Endodermal cell (in vitro differentiated cells): ENCODE data around the gene GDF15. TPM values are rescaled to one million over a fixed set of nuclear protein-coding genes. Genes with fewer than 3 reads are reported as not detected.
"Not testable (repeated sequence)": the region's sequence is repeated elsewhere in the genome, so short reads cannot be mapped to it uniquely, and the experiment has no call there.

Experiments
- DNase-seq: peaks from one replicate; pipeline ENCODE4 v3.0.0-alpha.2; 2017
- H3K27ac ChIP-seq: 2 replicates; pipeline ENCODE4 v1.5.1; 2013; ENCODE audit warnings: mild to moderate bottlenecking, low read depth, low read length, moderate library complexity
- H3K27me3 ChIP-seq: 2 replicates; pipeline ENCODE4 v1.6.1; 2013; ENCODE audit warnings: mild to moderate bottlenecking, low read length, moderate library complexity; ENCODE audit not compliant: insufficient read depth, control insufficient read depth, poor library complexity, severe bottlenecking
- H3K36me3 ChIP-seq: 2 replicates; pipeline ENCODE4 v1.7.0; 2013; ENCODE audit warnings: mild to moderate bottlenecking, low read length, moderate library complexity; ENCODE audit not compliant: control insufficient read depth, insufficient read depth
- H3K4me1 ChIP-seq: one replicate; pipeline ENCODE4 v1.7.0; 2013; ENCODE audit warnings: low read length; ENCODE audit not compliant: control insufficient read depth, insufficient read depth
- H3K4me3 ChIP-seq: 2 replicates; pipeline ENCODE4 v1.5.1; 2013; ENCODE audit warnings: mild to moderate bottlenecking, low read length, moderate library complexity
- H3K9ac ChIP-seq: 2 replicates; pipeline ENCODE4 v1.6.1; 2013; ENCODE audit warnings: mild to moderate bottlenecking, low read length, moderate library complexity; ENCODE audit not compliant: poor library complexity, severe bottlenecking; ENCODE audit errors: extremely low read depth
- H3K9me3 ChIP-seq: 2 replicates; pipeline ENCODE4 v1.6.1; 2013; ENCODE audit warnings: mild to moderate bottlenecking, low read length, moderate library complexity; ENCODE audit not compliant: control insufficient read depth
- H3K27ac Mint-ChIP-seq: 2 replicates; pipeline ENCODE4 v1.8.0; 2020; ENCODE audit warnings: mixed read lengths
- H3K27me3 Mint-ChIP-seq: 2 replicates; pipeline ENCODE4 v1.8.0; 2021; ENCODE audit warnings: mild to moderate bottlenecking, mixed read lengths; ENCODE audit not compliant: insufficient read depth
- H3K36me3 Mint-ChIP-seq: 2 replicates; pipeline ENCODE4 v1.8.0; 2020; ENCODE audit warnings: low read depth, mixed read lengths
- H3K4me1 Mint-ChIP-seq: 2 replicates; pipeline ENCODE4 v1.8.0; 2020; ENCODE audit warnings: mixed read lengths
- H3K4me3 Mint-ChIP-seq: 2 replicates; pipeline ENCODE4 v1.8.0; 2020; ENCODE audit warnings: mild to moderate bottlenecking, moderate library complexity, mixed read lengths
- H3K9me3 Mint-ChIP-seq: 2 replicates; pipeline ENCODE4 v1.8.0; 2020; ENCODE audit warnings: mild to moderate bottlenecking, mixed read lengths
- CTCF ChIP-seq: fragments of 200-600 bp; sonication (generic); conservative IDR thresholded peaks from 2 replicates; pipeline ENCODE4 v1.5.0; 2021; ENCODE audit warnings: antibody characterized with exemption, mild to moderate bottlenecking
- WGBS, 2 experiments: methylation state at CpG; one replicate each; pipeline versions ENCODE4 v1.1.5 to v1.1.7; 2013; ENCODE audit warnings: missing lambda C conversion rate in 2 of 2, mixed read lengths in 1 of 2; ENCODE audit not compliant: insufficient coverage in 1 of 2, insufficient read length in 1 of 2; 5-methylcytosine and 5-hydroxymethylcytosine counted together
- total RNA-seq, 2 donors: library from RNA; stranded (reverse); fragmentation: NEBNext Ultra II Directional in 1 of 2; extraction: Animal tissue kit (Norgen Biotek cat#: 25700) in 1 of 2; gene quantifications; 2 replicates in 1 of 2; 3 replicates in 1 of 2; pipeline ENCODE4 v1.2.1, GENCODE V29; 2021

GDF15 gene
- total RNA-seq, 2 donors from 2014 or later: 0.90 to 2.2 TPM

- H3K4me3 Mint-ChIP-seq: no peak overlapping the region
- Histone ChIP-seq H3K27ac (peak overlapping the region; percentile 96), H3K4me3 (no peak overlapping the region), H3K4me1 (no peaks in the 10 kb centered on the region), H3K9ac (no peak overlapping the region), H3K36me3 (no peaks in the 10 kb centered on the region), H3K9me3 (no peaks in the 10 kb centered on the region), H3K27me3 (no peaks in the 10 kb centered on the region)
- no peaks in the 10 kb centered on the region for H3K27me3 Mint-ChIP-seq
- WGBS, 2 experiments: 90 to 95% methylated on average over 10 to 17 of the region's 17 CpGs
- no peak for TF ChIP-seq CTCF
- no peak for DNase-seq
- H3K36me3 Mint-ChIP-seq: no peaks in the 10 kb centered on the region
- H3K9me3 Mint-ChIP-seq: no peaks in the 10 kb centered on the region
- H3K4me1 Mint-ChIP-seq: peaks cover 6% of the 10 kb centered on the region
- no peak overlapping the region for H3K27ac Mint-ChIP-seq
Measured at GRCh38 chr19:18348171-18348570, 37.8 kb upstream of the GDF15 start.

GRCh38 chr19:18348818-18349339 is 37.1 kb upstream of the GDF15 start:
- H3K4me3 ChIP-seq, H3K36me3 Mint-ChIP-seq, H3K9me3 ChIP-seq, H3K36me3 ChIP-seq, H3K27ac Mint-ChIP-seq, H3K4me1 ChIP-seq, H3K27me3 ChIP-seq, H3K4me1 Mint-ChIP-seq, H3K9me3 Mint-ChIP-seq, H3K4me3 Mint-ChIP-seq, DNase-seq, H3K9ac ChIP-seq, H3K27me3 Mint-ChIP-seq: not testable (repeated sequence)
- 91 to 93% methylated on average over 3 to 6 of the region's 6 CpGs for WGBS, 2 experiments
- peak overlapping the region; percentile 96 for H3K27ac ChIP-seq

- Histone ChIP-seq H3K9ac (no peak overlapping the region), H3K36me3 (no peaks in the 10 kb centered on the region), H3K4me3 (no peak overlapping the region), H3K9me3 (no peaks in the 10 kb centered on the region), H3K27ac (no peak overlapping the region), H3K27me3 (no peaks in the 10 kb centered on the region), H3K4me1 (no peaks in the 10 kb centered on the region)
- H3K27me3 Mint-ChIP-seq: no peaks in the 10 kb centered on the region
- no peaks in the 10 kb centered on the region for H3K9me3 Mint-ChIP-seq
- H3K36me3 Mint-ChIP-seq: no peaks in the 10 kb centered on the region
- H3K4me1 Mint-ChIP-seq: peaks cover 6% of the 10 kb centered on the region
- 67 to 79% methylated on average over 5 to 11 of the region's 12 CpGs for WGBS, 2 experiments
- H3K27ac Mint-ChIP-seq: no peak overlapping the region
- peak; percentile 86 for DNase-seq
- TF ChIP-seq CTCF: peak; percentile 90
- H3K4me3 Mint-ChIP-seq: no peak overlapping the region
Measured at GRCh38 chr19:18349524-18350128, 36.3 kb upstream of the GDF15 start.

- Histone ChIP-seq H3K27me3 (no peaks in the 10 kb centered on the region), H3K4me3 (no peak overlapping the region), H3K4me1 (no peaks in the 10 kb centered on the region), H3K27ac (no peak overlapping the region), H3K36me3 (no peaks in the 10 kb centered on the region), H3K9me3 (no peaks in the 10 kb centered on the region), H3K9ac (no peak overlapping the region)
- DNase-seq: no peak
- Mint-ChIP-seq H3K27ac (no peak overlapping the region), H3K4me1 (peaks cover 6% of the 10 kb centered on the region), H3K9me3 (no peaks in the 10 kb centered on the region), H3K4me3 (no peak overlapping the region), H3K27me3 (no peaks in the 10 kb centered on the region), H3K36me3 (no peaks in the 10 kb centered on the region)
- 84 to 85% methylated on average over 9 of the region's 9 CpGs for WGBS, 2 experiments
- TF ChIP-seq CTCF: no peak
Measured at GRCh38 chr19:18350490-18350889, 35.5 kb upstream of the GDF15 start.
